Hepatocyte (in vitro differentiated cells): ENCODE measurements around the gene CLEC11A.

Source experiments
- CTCF ChIP-seq: fragments of 200-600 bp; sonication (generic); IDR thresholded peaks from 2 replicates; pipeline ENCODE4 v1.5.1; 2016; ENCODE audit warnings: antibody characterized with exemption, mild to moderate bottlenecking; ENCODE audit not compliant: poor library complexity
- EZH2 ChIP-seq: fragments of 200-600 bp; sonication (generic); IDR thresholded peaks from 2 replicates; pipeline ENCODE4 v1.6.1; 2016; ENCODE audit warnings: antibody characterized with exemption, mild to moderate bottlenecking, borderline replicate concordance
- EZH2phosphoT487 ChIP-seq: fragments of 200-600 bp; sonication (generic); IDR thresholded peaks from one replicate; pipeline ENCODE4 v1.6.1; 2018; ENCODE audit warnings: antibody characterized with exemption, mild to moderate bottlenecking, low read depth, moderate library complexity; ENCODE audit not compliant: unreplicated experiment, severe bottlenecking

GRCh38 chr19:50723069-50723468 lies at the start of gene CLEC11A:
- TF ChIP-seq CTCF (no peak), EZH2phosphoT487 (no peak), EZH2 (no peak)
